GM21717 (cell line): ENCODE measurements around the gene DAB2IP.
"Not testable (repeated sequence)": the region's sequence is repeated elsewhere in the genome, so short reads cannot be mapped to it uniquely, and the experiment has no call there.

ENCODE experiments used
- ATAC-seq: cut with Tn5 transposase; IDR thresholded peaks from one replicate; pipeline ENCODE4 v1.9.1; 2021; ENCODE audit warnings: mild to moderate bottlenecking, moderate library complexity; ENCODE audit not compliant: unreplicated experiment

Gene DAB2IP

GRCh38 chr9:121643473-121643872 is 8.0 kb upstream of the DAB2IP start:
- ATAC-seq, result no peak

GRCh38 chr9:121644040-121644439 is 7.4 kb upstream of the DAB2IP start:
- ATAC-seq, result not testable (repeated sequence)

- ATAC-seq, result no peak
Measured at GRCh38 chr9:121645003-121645402, 6.4 kb upstream of the DAB2IP start.

- ATAC-seq, result no peak
Measured at GRCh38 chr9:121645853-121646807, 5.3 kb upstream of the DAB2IP start.

- no peak for ATAC-seq
Measured at GRCh38 chr9:121646992-121647391, 4.4 kb upstream of the DAB2IP start.

GRCh38 chr9:121648172-121648571 is 3.3 kb upstream of the DAB2IP start:
- ATAC-seq, result no peak

- ATAC-seq, result no peak
Measured at GRCh38 chr9:121648799-121649198, 2.6 kb upstream of the DAB2IP start.

- ATAC-seq, result no peak
Measured at GRCh38 chr9:121649476-121650216, 1.8 kb upstream of the DAB2IP start.

GRCh38 chr9:121650217-121651007 is 1.0 kb upstream of the DAB2IP start:
- ATAC-seq, result no peak

- no peak for ATAC-seq
Measured at GRCh38 chr9:121651008-121651294, 483 bp upstream of the DAB2IP start.

- ATAC-seq, result no peak
Measured at GRCh38 chr9:121652021-121652837, 795 bp downstream of the DAB2IP start.

- no peak for ATAC-seq
Measured at GRCh38 chr9:121652838-121653231, 1.4 kb downstream of the DAB2IP start.

- no peak for ATAC-seq
Measured at GRCh38 chr9:121654499-121655140, 3.2 kb downstream of the DAB2IP start.

- ATAC-seq, result no peak
Measured at GRCh38 chr9:121655231-121655755, 3.9 kb downstream of the DAB2IP start.

- no peak for ATAC-seq
Measured at GRCh38 chr9:121656941-121657470, 5.6 kb downstream of the DAB2IP start.

GRCh38 chr9:121658166-121658565 is 6.7 kb downstream of the DAB2IP start:
- no peak for ATAC-seq

- no peak for ATAC-seq
Measured at GRCh38 chr9:121658591-121658990, 7.2 kb downstream of the DAB2IP start.

GRCh38 chr9:121660367-121660766 is 8.9 kb downstream of the DAB2IP start:
- no peak for ATAC-seq

- no peak for ATAC-seq
Measured at GRCh38 chr9:121660876-121661275, 9.4 kb downstream of the DAB2IP start.

GRCh38 chr9:121661328-121661727 is 9.9 kb downstream of the DAB2IP start:
- ATAC-seq, result no peak
